Measurements from ENCODE around the gene NPAT.
A peak's percentile ranks its signal among the peaks of the same experiment; 100 is the strongest.

NPAT gene

GRCh38 chr11:108224911-108225786 lies 2.7 kb upstream of the NPAT start:
- ATAC-seq (no peak), DNase-seq (peak in 1 of 2 donors; percentile 45)
- Mint-ChIP-seq H3K27me3 (no peaks in the 10 kb centered on the region), H3K27ac (no peak overlapping the region), H3K4me3 (no peak overlapping the region), H3K4me1 (peaks cover 35% of the 10 kb centered on the region), H3K9me3 (no peaks in the 10 kb centered on the region)

DNA sequence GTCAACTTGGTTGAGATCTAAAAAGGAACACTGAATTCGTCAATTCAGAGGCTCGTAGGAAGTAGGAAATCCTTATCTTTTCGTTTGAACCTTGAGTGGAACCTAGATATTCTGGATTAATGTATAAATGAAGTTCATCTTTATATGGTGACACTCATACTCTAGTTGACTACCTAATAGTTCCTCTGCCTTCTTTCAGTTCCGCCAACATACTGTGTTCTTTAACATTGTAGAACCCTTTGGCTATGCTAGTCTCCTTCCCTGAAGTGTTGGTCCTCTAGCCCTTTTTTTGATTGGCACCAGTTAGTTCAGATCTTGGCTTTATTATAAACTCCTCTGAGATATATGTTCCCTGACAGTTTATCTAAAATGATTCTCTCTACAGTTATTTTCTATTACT lies 1.9 kb upstream of the NPAT start:
- ATAC-seq (no peak), DNase-seq (no peak)
- Mint-ChIP-seq H3K9me3 (no peaks in the 10 kb centered on the region), H3K4me1 (peaks cover 35% of the 10 kb centered on the region), H3K4me3 (no peak overlapping the region), H3K27ac (no peak overlapping the region), H3K27me3 (no peaks in the 10 kb centered on the region)

DNA sequence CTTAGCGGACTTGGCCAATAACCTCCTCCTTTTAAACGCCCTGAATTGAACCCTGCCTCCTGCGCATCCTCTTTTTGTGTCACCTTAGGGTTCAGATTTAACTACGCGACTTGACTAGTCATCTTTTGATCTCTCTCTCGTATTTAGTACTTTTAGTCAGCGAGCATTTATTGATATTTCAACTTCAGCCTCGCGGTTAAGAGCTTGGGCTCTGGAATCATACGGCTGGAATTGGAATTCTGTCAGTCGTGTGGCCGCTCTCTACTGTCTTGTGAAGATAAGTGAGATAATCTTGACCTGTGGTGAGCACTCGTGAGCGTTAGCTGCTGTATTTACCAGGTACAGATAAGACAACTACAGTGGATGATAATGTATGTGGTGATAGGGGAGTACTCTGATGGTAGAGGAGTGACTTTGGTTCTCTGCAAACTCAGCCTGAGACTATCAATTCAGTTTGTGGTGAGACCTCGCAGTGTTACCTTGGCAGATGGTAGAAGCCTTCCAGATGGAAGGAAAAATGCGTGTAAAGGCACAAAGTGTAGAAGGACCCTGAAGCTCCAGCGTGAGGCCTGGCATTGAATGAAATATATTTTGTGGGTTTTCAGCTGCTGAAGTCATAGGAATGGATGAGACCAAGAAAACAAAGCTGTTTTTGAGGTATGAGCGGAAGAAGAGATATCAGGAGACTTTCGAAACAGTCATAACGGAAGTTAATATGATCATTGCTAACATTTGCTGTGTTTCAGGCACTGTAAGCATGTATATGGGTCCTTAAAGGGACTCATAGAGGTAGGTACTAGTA lies 1.1 kb upstream of the NPAT start:
- DNase-seq: peak; percentile 58 to 65
- peak; percentile 57 for ATAC-seq
- no peaks in the 10 kb centered on the region for H3K27me3 Mint-ChIP-seq

DNA sequence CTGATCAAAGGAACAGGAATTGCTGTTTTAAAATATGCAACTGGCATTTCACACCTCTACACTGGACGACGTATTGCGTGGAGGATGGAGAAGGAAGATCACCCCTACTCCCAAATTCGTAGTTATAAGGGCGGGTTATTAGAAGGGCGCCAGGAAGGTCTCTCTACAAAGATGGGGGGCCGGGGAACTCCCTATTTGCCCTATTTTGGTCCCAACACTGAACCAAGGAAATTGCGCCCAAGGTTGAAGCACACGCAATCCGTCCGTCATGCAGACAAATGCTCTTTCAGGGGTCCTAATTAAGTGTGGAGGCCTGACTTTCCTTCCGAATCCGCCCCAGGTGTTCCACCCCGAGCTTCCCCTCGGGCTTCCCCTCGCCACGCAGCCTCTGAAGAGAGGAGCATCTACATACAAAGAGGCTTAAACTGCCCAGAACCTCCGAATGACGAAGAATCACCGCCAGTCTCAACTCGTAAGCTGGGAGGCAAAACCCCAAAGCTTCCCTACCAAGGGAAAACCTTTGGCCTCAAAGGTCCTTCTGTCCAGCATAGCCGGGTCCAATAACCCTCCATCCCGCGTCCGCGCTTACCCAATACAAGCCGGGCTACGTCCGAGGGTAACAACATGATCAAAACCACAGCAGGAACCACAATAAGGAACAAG lies 396 bp downstream of the NPAT start:
- Mint-ChIP-seq H3K27me3 (no peaks in the 10 kb centered on the region), H3K4me1 (peaks cover 44% of the 10 kb centered on the region), H3K27ac (peak overlapping the region in 1 of 2 donors; percentile 99), H3K4me3 (no peak overlapping the region), H3K9me3 (no peaks in the 10 kb centered on the region)
- peak; percentile 4 for ATAC-seq
- DNase-seq: no peak

More for the DNA sequence above, 1.1 kb upstream of the NPAT start:
- Mint-ChIP-seq H3K4me3 (no peak overlapping the region), H3K4me1 (peaks cover 39% of the 10 kb centered on the region), H3K9me3 (no peaks in the 10 kb centered on the region), H3K27ac (no peak overlapping the region)

GRCh38 chr11:108221371-108221770 lies 1.1 kb downstream of the NPAT start:
- Mint-ChIP-seq H3K27me3 (no peaks in the 10 kb centered on the region), H3K4me1 (peaks cover 50% of the 10 kb centered on the region), H3K4me3 (no peak overlapping the region), H3K9me3 (no peaks in the 10 kb centered on the region), H3K27ac (peak overlapping the region in 1 of 2 donors; percentile 99)
- ATAC-seq (no peak), DNase-seq (no peak)

GRCh38 chr11:108220721-108221336 lies 1.6 kb downstream of the NPAT start:
- ATAC-seq (no peak), DNase-seq (no peak)
- Mint-ChIP-seq H3K4me3 (no peak overlapping the region), H3K27me3 (no peaks in the 10 kb centered on the region), H3K4me1 (peaks cover 51% of the 10 kb centered on the region), H3K27ac (peak overlapping the region in 1 of 2 donors; percentile 81), H3K9me3 (no peaks in the 10 kb centered on the region)

GRCh38 chr11:108218912-108219783 lies 3.3 kb downstream of the NPAT start:
- DNase-seq: no peak
- Mint-ChIP-seq H3K4me3 (peak overlapping the region; percentile 53 to 71), H3K9me3 (no peaks in the 10 kb centered on the region), H3K27ac (peak overlapping the region; percentile 5 to 86), H3K4me1 (peaks cover 61% of the 10 kb centered on the region), H3K27me3 (no peaks in the 10 kb centered on the region)
- ATAC-seq: no peak

- no peak for ATAC-seq
- DNase-seq: no peak
- H3K4me1 Mint-ChIP-seq: peaks cover 68% of the 10 kb centered on the region
- H3K27me3 Mint-ChIP-seq: no peaks in the 10 kb centered on the region
- no peaks in the 10 kb centered on the region for H3K9me3 Mint-ChIP-seq
- no peak overlapping the region for H3K27ac Mint-ChIP-seq
- H3K4me3 Mint-ChIP-seq: peak overlapping the region; percentile 5 to 53
These were observed 4.0 kb downstream of the NPAT start for GRCh38 chr11:108218455-108218854.

DNA sequence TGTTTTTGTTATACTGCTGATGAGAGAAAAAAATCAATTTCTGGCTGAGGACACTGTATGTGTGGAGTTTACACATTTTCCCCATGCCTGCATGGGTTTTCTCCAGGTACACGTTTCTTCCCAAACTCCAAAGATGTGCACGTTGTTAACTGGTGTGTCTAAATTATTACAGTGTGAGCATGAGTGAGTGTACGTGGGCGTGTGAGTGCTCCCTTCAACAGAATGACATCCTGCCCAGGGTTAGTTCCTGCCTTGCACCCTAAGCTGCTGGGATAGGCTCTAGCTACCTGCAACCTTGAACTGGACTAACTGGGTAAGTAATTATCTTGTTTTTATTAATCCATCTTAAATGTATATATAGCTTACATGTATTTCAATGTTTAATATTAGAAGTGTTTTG lies 5.5 kb downstream of the NPAT start:
- Mint-ChIP-seq H3K9me3 (no peaks in the 10 kb centered on the region), H3K4me3 (peak overlapping the region; percentile 56 to 67)
- ATAC-seq: peak; percentile 57

DNA sequence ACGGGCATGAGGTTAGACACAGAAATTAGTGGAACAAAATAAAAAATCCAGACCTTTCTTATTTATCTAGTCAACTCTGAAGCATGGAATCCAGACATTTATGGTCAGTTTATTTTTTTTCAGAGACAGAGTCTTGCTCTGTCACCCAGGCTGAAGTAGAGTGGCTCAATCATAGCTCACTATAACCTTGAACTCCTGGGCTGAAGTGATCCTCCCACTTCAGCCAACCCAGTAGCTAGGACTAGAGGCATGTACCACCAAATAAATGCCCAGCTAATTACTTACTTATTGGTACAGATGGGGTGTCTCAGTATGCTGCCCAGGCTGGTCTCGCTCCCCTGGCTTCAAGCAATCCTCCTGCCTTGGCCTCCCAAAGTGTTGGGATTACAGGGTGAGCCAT lies 8.7 kb downstream of the NPAT start:
- Mint-ChIP-seq H3K27ac (no peak overlapping the region), H3K9me3 (peaks cover 0 to 7% of the 10 kb centered on the region in 2 donors), H3K4me3 (no peak overlapping the region), H3K27me3 (no peaks in the 10 kb centered on the region), H3K4me1 (peaks cover 74% of the 10 kb centered on the region)
- DNase-seq: no peak
- ATAC-seq: no peak

More for the DNA sequence above, 5.5 kb downstream of the NPAT start:
- Mint-ChIP-seq H3K4me1 (peaks cover 77% of the 10 kb centered on the region), H3K27me3 (no peaks in the 10 kb centered on the region), H3K27ac (peak overlapping the region in 1 of 2 donors; percentile 22)
- DNase-seq: no peak

- Mint-ChIP-seq H3K27ac (peak overlapping the region in 1 of 2 donors; percentile 88), H3K4me3 (no peak overlapping the region), H3K9me3 (peaks cover 10 to 13% of the 10 kb centered on the region in 2 donors), H3K4me1 (peaks cover 62% of the 10 kb centered on the region), H3K27me3 (no peaks in the 10 kb centered on the region)
- no peak for DNase-seq
- ATAC-seq: no peak
These were observed 12.0 kb downstream of the NPAT start for GRCh38 chr11:108210441-108210840.

DNA sequence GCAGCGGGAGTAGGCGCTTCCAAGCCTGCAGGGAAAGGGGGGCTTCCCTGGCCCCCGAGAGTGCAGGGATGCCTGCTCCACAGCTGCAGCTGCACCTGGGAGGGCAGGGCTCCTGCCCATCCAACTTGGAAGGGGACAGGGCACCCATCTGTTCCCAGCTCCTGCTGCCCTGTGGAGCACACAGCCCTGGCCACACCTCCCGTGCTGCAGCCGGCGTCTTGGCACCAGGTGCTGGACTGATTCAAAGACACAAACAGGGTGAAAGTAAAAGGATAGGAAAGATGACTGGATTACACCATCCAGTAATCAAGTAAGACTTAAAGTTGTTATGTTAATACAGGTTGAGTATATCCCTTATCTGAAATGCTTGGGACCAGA lies 14.8 kb downstream of the NPAT start:
- H3K27ac Mint-ChIP-seq: no peak overlapping the region

GRCh38 chr11:108206969-108207682 lies 15.3 kb downstream of the NPAT start:
- Mint-ChIP-seq H3K4me3 (no peak overlapping the region), H3K4me1 (peaks cover 65% of the 10 kb centered on the region), H3K9me3 (peaks cover 18 to 19% of the 10 kb centered on the region in 2 donors), H3K27ac (no peak overlapping the region), H3K27me3 (no peaks in the 10 kb centered on the region)
- DNase-seq (no peak), ATAC-seq (no peak)

More for the DNA sequence above, 14.8 kb downstream of the NPAT start:
- no peak overlapping the region for H3K4me3 Mint-ChIP-seq
- H3K9me3 Mint-ChIP-seq: peaks cover 18 to 19% of the 10 kb centered on the region in 2 donors
- no peak for ATAC-seq
- H3K4me1 Mint-ChIP-seq: peaks cover 64% of the 10 kb centered on the region
- DNase-seq: no peak
- H3K27me3 Mint-ChIP-seq: no peaks in the 10 kb centered on the region

- Mint-ChIP-seq H3K27ac (peak overlapping the region in 1 of 2 donors; percentile 19), H3K4me1 (peaks cover 73% of the 10 kb centered on the region), H3K4me3 (no peak overlapping the region), H3K9me3 (peaks cover 18 to 19% of the 10 kb centered on the region in 2 donors), H3K27me3 (no peaks in the 10 kb centered on the region)
- ATAC-seq (no peak), DNase-seq (no peak)
These were observed 16.3 kb downstream of the NPAT start for GRCh38 chr11:108206171-108206570.

All from stimulated activated naive CD8-positive, alpha-beta T cell treated with anti-CD3 and anti-CD28 coated beads, Interleukin-15, amount 100 ng/mL, for 72 hours (primary cell).